GM13976 (cell line): Measurements from ENCODE around the gene FAM184B.
A peak's percentile ranks its signal among the peaks of the same experiment; 100 is the strongest.

ENCODE experiments used
- DNase-seq: peaks from one replicate; pipeline ENCODE4 v3.0.0; 2012; ENCODE audit warnings: low spot score
- CTCF ChIP-seq: IDR thresholded peaks from 2 replicates; pipeline ENCODE4 v1.5.1; 2012; ENCODE audit warnings: borderline replicate concordance, mild to moderate bottlenecking; ENCODE audit not compliant: insufficient read depth; ENCODE audit errors: extremely low read depth, missing control alignments, control extremely low read depth
- in situ Hi-C: fragments of 300-500 bp; cut with MboI; formaldehyde crosslinking; loops from one replicate; pipeline ENCODE4 v1.12.0; 2022; ENCODE audit warnings: low sequenced_read_pairs, mixed read lengths, inconsistent platforms; ENCODE audit not compliant: unreplicated experiment

FAM184B gene

GRCh38 chr4:17639136-17639535, 142.3 kb downstream of the FAM184B start:
- no peak for DNase-seq
- in situ Hi-C loops, result no loop called here
- TF ChIP-seq CTCF, result no peak

- in situ Hi-C loops, result no loop called here
- DNase-seq, result peak; percentile 88
- TF ChIP-seq CTCF, result peak; percentile 81
These were observed 144.5 kb downstream of the FAM184B start for GRCh38 chr4:17636696-17637622.

- DNase-seq, result no peak
- no peak for TF ChIP-seq CTCF
- in situ Hi-C loops, result no loop called here
These were observed 145.1 kb downstream of the FAM184B start for GRCh38 chr4:17636341-17636695.

GRCh38 chr4:17635056-17635455, 146.4 kb downstream of the FAM184B start:
- in situ Hi-C loops, result no loop called here
- DNase-seq, result no peak
- TF ChIP-seq CTCF, result no peak

- no peak for DNase-seq
- TF ChIP-seq CTCF, result no peak
- in situ Hi-C loops, result no loop called here
These were observed 147.8 kb downstream of the FAM184B start for GRCh38 chr4:17633600-17633999.

GRCh38 chr4:17630228-17630627, 151.2 kb downstream of the FAM184B start:
- TF ChIP-seq CTCF, result no peak
- in situ Hi-C loops, result no loop called here
- no peak for DNase-seq
